DMS153 treated with DMSO at 0.1 percent for 48 hours (cell line): ENCODE measurements around the gene TMIE.
"Not testable (repeated sequence)": the region's sequence is repeated elsewhere in the genome, so short reads cannot be mapped to it uniquely, and the experiment has no call there.

Experiments used
- DNase-seq: peaks from one replicate; lab custom pipeline; 2025; ENCODE audit not compliant: unreplicated experiment; lab: John Stamatoyannopoulos, UW

TMIE gene

GRCh38 chr3:46719735-46720271 lies 18.6 kb downstream of the TMIE start:
- no peak for DNase-seq

GRCh38 chr3:46721009-46721408 lies 19.8 kb downstream of the TMIE start:
- DNase-seq, result no peak

- DNase-seq, result no peak
Measured at GRCh38 chr3:46722443-46722842, 21.3 kb downstream of the TMIE start.

DNA sequence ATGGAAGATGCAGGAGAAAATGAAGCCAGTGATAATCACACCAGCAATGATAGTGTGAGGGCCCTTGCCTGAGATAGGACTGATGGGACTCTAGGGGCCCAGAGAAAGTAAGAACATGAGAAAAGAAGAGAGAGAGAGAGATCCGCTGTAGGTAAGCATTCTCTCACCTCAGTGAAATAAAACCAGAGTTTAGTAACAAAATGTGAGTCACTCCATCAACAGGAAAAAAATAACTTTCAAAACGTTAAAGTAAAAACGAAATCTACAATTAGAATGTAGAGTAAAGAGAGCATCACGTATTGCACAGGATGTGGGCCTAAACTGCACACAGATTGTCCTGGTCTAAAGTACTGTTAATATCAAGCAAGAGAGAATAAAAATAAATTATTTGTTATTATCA lies 23.2 kb downstream of the TMIE start:
- DNase-seq, result no peak

- no peak for DNase-seq
Measured at GRCh38 chr3:46725621-46726314, 24.6 kb downstream of the TMIE start.

- no peak for DNase-seq
Measured at GRCh38 chr3:46729038-46729437, 27.8 kb downstream of the TMIE start.

DNA sequence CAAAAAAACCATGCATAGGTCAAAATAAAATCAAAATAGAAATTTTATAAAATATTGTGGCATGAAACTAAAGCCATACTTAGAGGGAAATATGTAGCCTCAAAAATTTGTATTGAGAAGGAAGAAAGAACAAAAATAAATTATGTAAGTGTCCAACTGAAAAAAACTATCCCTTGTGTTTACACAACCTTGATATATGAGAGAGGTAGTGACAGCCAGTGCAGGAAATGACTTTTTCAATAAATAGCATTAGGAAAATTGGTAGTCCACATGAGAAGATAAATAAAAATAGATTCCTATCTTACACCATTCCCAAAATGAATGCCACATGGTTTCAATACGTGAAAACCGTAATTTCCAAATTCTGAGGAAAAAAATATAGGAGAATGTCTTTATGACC lies 29.6 kb downstream of the TMIE start:
- DNase-seq, result no peak

DNA sequence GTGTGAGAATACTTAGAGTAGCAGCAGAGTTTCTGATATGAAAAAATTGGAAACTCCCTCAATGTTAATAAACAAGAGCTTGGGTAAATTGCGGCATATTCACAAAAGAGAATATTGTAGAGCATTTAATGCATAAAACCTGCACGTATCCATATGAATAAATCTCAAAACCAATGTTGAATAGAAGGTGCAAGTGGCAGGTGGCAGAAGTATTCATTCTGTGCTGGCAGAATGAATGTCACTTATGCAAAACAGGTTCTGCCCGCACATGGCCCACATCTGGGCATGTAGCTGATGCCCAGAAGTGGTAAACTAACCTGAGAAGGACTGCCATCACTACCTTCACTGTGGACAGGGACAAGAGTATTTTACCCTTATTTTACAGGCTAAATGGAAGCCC lies 30.6 kb downstream of the TMIE start:
- DNase-seq, result no peak

DNA sequence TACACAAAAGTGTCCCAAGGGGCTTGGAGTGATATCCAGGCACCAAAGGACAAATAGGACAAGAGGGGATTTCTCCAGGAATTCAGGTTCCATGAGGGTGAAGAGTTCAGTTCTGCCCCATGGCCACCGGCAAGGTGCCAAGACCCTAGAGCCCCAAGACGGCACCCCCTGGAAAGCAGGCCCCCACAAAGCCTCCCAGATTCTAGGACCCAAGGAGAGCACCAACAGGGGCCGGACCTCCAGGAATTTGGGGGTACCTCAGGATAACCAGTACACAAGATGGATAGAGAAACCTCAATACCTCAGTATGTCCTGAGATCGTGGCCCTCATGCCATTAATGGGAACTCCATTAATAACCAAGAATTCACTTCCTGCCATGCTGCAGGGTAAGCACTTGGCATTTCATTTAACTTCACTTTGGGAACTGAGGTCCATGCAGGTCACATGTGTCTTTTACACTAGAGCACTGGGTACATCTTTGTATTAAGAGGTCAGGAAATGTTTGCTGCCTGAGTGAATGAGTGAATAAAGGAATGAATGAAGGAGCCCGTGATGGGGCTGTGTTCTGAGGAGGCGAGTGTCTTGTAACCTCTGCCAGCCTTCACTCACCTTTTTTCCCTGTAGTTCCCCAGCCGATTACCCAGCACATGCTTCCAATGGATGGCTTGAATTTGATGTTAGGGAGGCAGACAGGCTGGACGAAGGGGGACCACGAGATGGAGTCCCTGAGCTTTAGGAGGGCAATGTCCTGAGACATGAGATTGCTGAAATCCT lies 32.0 kb downstream of the TMIE start:
- no peak for DNase-seq

DNA sequence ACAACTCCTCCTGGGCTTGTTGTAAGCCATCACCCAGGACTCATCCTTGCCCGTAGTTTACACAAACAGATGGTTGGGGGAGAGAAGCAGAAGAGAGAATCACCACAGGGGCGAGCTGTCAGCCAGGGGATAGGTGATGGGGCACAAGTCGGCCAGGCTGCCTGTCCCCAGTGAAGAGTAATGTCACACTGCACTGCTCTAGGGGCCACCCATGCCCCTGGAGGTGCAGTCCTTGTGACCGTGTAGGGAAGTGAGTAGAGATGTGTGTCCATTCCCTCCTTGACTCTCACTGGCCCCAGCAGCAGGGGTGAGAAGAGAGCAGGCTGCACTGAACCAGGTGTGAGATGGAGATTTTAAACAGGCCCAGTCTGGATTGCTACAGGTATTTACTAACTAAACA lies 33.6 kb downstream of the TMIE start:
- no peak for DNase-seq

- DNase-seq, result no peak
Measured at GRCh38 chr3:46736006-46736872, 35.0 kb downstream of the TMIE start.

- DNase-seq, result no peak
Measured at GRCh38 chr3:46737329-46737731, 36.1 kb downstream of the TMIE start.

- not testable (repeated sequence) for DNase-seq
Measured at GRCh38 chr3:46739565-46739964, 38.4 kb downstream of the TMIE start.

GRCh38 chr3:46742992-46743585 lies 41.9 kb downstream of the TMIE start:
- DNase-seq, result no peak

- DNase-seq, result no peak
Measured at GRCh38 chr3:46746711-46747110, 45.5 kb downstream of the TMIE start.

GRCh38 chr3:46748170-46748569 lies 47.0 kb downstream of the TMIE start:
- DNase-seq, result no peak

DNA sequence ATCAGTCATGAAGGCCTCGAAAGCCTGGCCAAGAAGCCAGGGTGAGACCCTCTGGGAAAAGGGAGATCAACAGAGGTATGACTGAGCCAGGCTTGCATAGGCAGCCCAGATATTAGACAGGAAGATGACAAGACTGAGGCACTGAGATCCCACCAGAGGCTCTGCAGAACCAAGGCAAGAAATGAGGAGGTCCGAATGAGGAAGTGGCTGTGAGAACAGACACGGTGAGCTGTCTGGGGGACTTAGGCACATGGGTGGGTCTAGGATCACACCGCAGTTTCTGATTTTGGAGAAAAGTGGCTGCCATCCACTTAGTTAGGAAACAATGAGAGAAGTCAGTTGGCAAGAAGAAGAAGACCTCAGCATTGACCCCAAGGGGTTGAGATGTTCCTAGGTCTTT lies 47.9 kb downstream of the TMIE start:
- no peak for DNase-seq

DNA sequence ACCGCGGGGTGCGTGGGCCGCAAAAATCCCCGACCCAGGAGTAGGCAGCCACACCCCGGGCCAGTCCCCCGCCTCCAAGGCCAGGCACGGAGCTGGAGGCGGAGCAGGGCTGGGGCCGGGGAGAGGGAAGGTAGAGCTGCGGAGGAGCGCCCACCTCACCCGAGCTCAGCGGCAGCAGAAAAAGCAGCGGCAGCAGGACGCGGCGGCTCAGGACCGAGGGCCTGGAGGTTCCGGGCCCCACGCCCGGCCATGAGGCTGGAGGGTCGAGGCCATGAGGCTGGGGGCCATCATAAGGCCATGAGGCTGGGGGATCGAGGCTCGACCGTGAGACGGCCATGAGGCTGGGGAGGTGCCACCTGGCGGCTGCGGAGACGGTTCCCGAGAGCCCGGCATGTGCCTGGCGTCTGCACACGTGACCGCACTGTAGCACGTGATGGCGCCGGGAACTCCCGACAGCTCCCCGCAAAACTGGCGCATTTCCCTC lies 49.4 kb downstream of the TMIE start:
- DNase-seq, result no peak

GRCh38 chr3:46753127-46753526 lies 51.9 kb downstream of the TMIE start:
- not testable (repeated sequence) for DNase-seq

- no peak for DNase-seq
Measured at GRCh38 chr3:46755646-46756045, 54.5 kb downstream of the TMIE start.

- DNase-seq, result no peak
Measured at GRCh38 chr3:46756642-46757041, 55.5 kb downstream of the TMIE start.
